COR-L47 (cell line): ENCODE results near the gene JAK3.

Experiments used
- DNase-seq: peaks from one replicate; lab custom pipeline; 2025; lab: John Stamatoyannopoulos, UW

JAK3 gene

GRCh38 chr19:17865364-17866311 lies 17.9 kb upstream of the JAK3 start:
- DNase-seq, result no peak

GRCh38 chr19:17863520-17864182 lies 15.9 kb upstream of the JAK3 start:
- DNase-seq, result no peak

- DNase-seq, result no peak
Measured at GRCh38 chr19:17862711-17863519, 15.1 kb upstream of the JAK3 start.

GRCh38 chr19:17861542-17862402 lies 14.0 kb upstream of the JAK3 start:
- DNase-seq, result no peak

- DNase-seq, result no peak
Measured at GRCh38 chr19:17860993-17861360, 13.2 kb upstream of the JAK3 start.

- DNase-seq, result no peak
Measured at GRCh38 chr19:17860331-17860992, 12.7 kb upstream of the JAK3 start.

GRCh38 chr19:17859533-17860330 lies 11.9 kb upstream of the JAK3 start, which contains the start of gene RPL18A:
RPL18A (plus strand) TSS chr19:17859910; CDS start chr19:17859957, 47 bp downstream.
- DNase-seq, result peak; percentile 99

- peak; percentile 38 for DNase-seq
Measured at GRCh38 chr19:17855280-17856152, 7.7 kb upstream of the JAK3 start.

- DNase-seq, result no peak
Measured at GRCh38 chr19:17854061-17854460, 6.3 kb upstream of the JAK3 start.

GRCh38 chr19:17848595-17849292 lies 962 bp upstream of the JAK3 start:
- DNase-seq, result no peak

- no peak for DNase-seq
Measured at GRCh38 chr19:17846146-17846545, 1.6 kb downstream of the JAK3 start.

- DNase-seq, result no peak
Measured at GRCh38 chr19:17843908-17844490, 3.8 kb downstream of the JAK3 start.

GRCh38 chr19:17843292-17843827 lies 4.4 kb downstream of the JAK3 start:
- DNase-seq, result no peak

GRCh38 chr19:17842663-17843291 lies 5.0 kb downstream of the JAK3 start:
- DNase-seq, result no peak

GRCh38 chr19:17841810-17842662 lies 5.7 kb downstream of the JAK3 start:
- DNase-seq, result no peak

GRCh38 chr19:17841371-17841809 lies 6.4 kb downstream of the JAK3 start:
- DNase-seq, result no peak
